Nephron (organoid): ENCODE measurements around the gene TBCD.

ENCODE experiments used
- H3K27ac Mint-ChIP-seq, 3 experiments: 2 replicates each; pipeline ENCODE4 v1.8.0; 2020; ENCODE audit warnings: mixed read lengths in 3 of 3, mild to moderate bottlenecking in 2 of 3, moderate library complexity in 1 of 3
- H3K27me3 Mint-ChIP-seq: 2 replicates; pipeline ENCODE4 v1.8.0; 2021; ENCODE audit warnings: low read depth, mild to moderate bottlenecking, moderate library complexity, mixed read lengths
- H3K36me3 Mint-ChIP-seq: 2 replicates; pipeline ENCODE4 v1.8.0; 2020; ENCODE audit warnings: low read depth, mixed read lengths
- H3K4me1 Mint-ChIP-seq: 2 replicates; pipeline ENCODE4 v1.8.0; 2020; ENCODE audit warnings: mixed read lengths
- H3K4me3 Mint-ChIP-seq, 3 experiments: 2 replicates each; pipeline ENCODE4 v1.8.0; 2020; ENCODE audit warnings: mild to moderate bottlenecking in 3 of 3, mixed read lengths in 3 of 3, moderate library complexity in 2 of 3
- H3K9me3 Mint-ChIP-seq: 2 replicates; pipeline ENCODE4 v1.8.0; 2020; ENCODE audit warnings: mixed read lengths
- TF ChIP-seq, protein P1 (sequence below), 3 experiments: fragments of 200-600 bp; sonication (generic); IDR thresholded peaks; one replicate each; pipeline ENCODE4 v1.5.0; 2021; ENCODE audit warnings: antibody characterized with exemption in 3 of 3; ENCODE audit not compliant: unreplicated experiment in 3 of 3

The TBCD gene

DNA sequence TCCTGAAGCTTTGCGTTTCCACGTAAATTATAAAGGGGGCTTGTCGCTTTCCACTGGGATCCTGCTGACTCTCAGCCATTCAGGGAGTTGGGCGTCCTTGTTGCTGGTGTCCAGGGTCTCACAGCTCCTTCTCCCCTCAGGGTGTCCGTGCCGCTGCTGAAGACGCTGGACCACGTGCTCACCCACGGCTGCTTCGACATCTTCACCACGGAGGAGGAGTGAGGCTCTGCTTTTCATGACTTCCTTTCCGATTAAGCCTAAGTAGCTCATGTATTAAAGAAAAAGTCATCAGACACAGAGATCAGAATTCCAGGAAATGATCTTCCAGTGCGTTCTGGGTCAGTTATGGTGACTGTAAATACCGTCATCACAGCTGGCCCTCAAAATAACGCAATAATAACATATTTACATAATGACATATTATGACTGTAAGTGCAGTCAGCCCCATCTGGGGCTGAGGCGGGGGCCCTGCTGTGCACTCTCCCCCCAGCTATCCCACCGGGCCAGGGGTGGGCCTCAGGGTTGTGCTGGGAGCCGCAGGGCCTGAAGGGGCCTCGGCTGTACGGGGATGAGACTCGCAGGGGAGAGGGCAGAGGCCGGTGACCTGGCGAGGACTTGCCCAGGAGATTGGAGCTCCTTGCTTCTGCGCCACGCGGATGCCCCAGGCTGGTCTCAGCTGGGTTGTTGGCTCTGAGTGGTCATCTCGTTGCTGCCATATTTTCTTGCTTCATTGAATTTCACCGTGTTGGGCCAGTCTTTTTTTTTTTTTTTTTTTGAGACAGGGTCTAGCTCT, 180.8 kb downstream of the TBCD start:
- no peaks in the 10 kb centered on the region for H3K27me3 Mint-ChIP-seq
- TF ChIP-seq, protein P1, sequence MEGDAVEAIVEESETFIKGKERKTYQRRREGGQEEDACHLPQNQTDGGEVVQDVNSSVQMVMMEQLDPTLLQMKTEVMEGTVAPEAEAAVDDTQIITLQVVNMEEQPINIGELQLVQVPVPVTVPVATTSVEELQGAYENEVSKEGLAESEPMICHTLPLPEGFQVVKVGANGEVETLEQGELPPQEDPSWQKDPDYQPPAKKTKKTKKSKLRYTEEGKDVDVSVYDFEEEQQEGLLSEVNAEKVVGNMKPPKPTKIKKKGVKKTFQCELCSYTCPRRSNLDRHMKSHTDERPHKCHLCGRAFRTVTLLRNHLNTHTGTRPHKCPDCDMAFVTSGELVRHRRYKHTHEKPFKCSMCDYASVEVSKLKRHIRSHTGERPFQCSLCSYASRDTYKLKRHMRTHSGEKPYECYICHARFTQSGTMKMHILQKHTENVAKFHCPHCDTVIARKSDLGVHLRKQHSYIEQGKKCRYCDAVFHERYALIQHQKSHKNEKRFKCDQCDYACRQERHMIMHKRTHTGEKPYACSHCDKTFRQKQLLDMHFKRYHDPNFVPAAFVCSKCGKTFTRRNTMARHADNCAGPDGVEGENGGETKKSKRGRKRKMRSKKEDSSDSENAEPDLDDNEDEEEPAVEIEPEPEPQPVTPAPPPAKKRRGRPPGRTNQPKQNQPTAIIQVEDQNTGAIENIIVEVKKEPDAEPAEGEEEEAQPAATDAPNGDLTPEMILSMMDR (IDR thresholded peaks at IDR 0.05; ENCODE audit: unreplicated experiment in 3 of 3) = no peak
- H3K4me3 Mint-ChIP-seq = no peak overlapping the region
- H3K4me1 Mint-ChIP-seq = peaks cover 26% of the 10 kb centered on the region
- no peaks in the 10 kb centered on the region for H3K9me3 Mint-ChIP-seq
- peak overlapping the region; percentile 56 to 79 (median 63) for H3K27ac Mint-ChIP-seq
- H3K36me3 Mint-ChIP-seq = peaks cover 62% of the 10 kb centered on the region

GRCh38 chr17:82933911-82934310, 182.0 kb downstream of the TBCD start:
- no peaks in the 10 kb centered on the region for H3K9me3 Mint-ChIP-seq
- peaks cover 26% of the 10 kb centered on the region for H3K4me1 Mint-ChIP-seq
- no peak overlapping the region for H3K27ac Mint-ChIP-seq
- H3K4me3 Mint-ChIP-seq = no peak overlapping the region
- TF ChIP-seq, protein P1 (IDR thresholded peaks at IDR 0.05; ENCODE audit: unreplicated experiment in 3 of 3) = peak in 1 of 3 experiments; percentile 7
- no peaks in the 10 kb centered on the region for H3K27me3 Mint-ChIP-seq
- peaks cover 63% of the 10 kb centered on the region for H3K36me3 Mint-ChIP-seq

GRCh38 chr17:82935966-82936767, 184.3 kb downstream of the TBCD start:
- Mint-ChIP-seq H3K36me3 (peaks cover 62% of the 10 kb centered on the region), H3K4me3 (no peak overlapping the region), H3K27ac (peak overlapping the region; percentile 10 to 71 (median 28)), H3K4me1 (peaks cover 26% of the 10 kb centered on the region), H3K27me3 (no peaks in the 10 kb centered on the region), H3K9me3 (no peaks in the 10 kb centered on the region)
- TF ChIP-seq, protein P1 (IDR thresholded peaks at IDR 0.05; ENCODE audit: unreplicated experiment in 3 of 3) = no peak

DNA sequence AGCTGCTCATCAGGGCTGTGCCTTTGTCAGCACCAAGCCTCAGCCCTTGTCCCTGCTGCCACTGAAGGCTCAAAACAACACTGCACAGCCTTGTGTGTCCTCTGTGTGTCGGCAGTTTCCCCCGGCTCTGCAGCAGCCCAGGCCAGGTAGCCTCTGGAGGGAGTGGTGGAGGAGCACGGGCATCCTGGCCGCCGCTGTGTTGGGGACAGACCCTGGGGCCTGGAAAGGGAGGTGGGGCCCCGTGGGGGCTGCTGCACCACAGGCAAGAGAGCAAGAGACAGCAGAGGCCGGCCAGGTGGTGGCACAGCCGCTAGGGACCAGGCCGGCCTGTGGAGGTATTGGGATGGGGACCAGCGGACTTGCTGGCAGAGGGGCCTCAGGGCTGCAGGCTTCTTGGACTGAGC, 184.9 kb downstream of the TBCD start:
- H3K4me1 Mint-ChIP-seq = peaks cover 20% of the 10 kb centered on the region
- H3K4me3 Mint-ChIP-seq = no peak overlapping the region
- H3K36me3 Mint-ChIP-seq = peaks cover 58% of the 10 kb centered on the region
- no peaks in the 10 kb centered on the region for H3K27me3 Mint-ChIP-seq
- TF ChIP-seq, protein P1 (IDR thresholded peaks at IDR 0.05; ENCODE audit: unreplicated experiment in 3 of 3) = no peak
- no peaks in the 10 kb centered on the region for H3K9me3 Mint-ChIP-seq
- H3K27ac Mint-ChIP-seq = peak overlapping the region in 1 of 3 experiments; percentile 94

DNA sequence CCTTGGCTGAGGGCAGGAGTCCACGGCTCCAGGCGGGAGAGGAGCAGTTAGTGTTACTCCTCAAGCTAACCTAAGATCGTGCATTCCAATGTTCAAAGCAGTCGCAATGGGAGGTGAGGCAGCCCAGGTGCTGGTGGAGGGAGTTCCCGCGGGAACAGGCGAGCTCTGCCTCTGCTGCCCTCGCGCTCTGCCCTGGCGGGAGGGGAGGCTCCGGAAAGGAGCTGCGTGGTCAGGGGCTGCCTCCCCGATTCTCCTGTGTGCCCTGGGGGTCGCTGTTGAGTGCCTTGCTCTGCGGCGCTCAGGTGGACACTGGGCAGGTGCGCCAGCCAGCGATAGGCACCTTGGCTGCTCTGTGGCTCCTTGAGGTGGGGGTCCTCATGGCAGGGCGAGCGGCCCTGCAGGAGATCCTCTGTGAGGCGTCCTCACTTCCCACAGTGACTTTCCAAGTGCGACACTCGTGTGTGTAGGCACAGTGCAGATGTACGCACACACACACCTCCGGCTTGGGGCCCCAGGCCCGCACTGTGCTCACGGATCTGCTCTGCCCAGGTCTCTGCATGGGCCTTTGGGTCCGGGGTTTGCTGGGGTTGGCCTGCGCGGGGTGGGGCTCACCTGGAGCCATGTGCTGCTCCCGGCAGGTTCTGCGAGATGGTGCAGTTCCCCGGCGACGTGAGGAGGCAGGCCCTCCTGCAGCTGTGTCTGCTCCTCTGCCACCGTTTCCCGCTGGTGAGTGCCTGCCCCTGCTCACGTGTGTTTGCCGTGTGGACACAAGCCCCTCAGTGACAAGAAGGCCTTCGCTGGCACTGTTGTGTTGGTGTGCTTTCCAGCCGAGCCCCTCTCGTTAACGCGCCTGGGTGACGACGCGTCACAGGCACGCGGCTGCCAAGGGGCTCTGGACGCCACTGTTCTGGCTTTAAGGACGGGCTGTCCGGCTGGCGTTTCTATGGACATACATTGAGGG, 185.8 kb downstream of the TBCD start:
- Mint-ChIP-seq H3K27me3 (no peaks in the 10 kb centered on the region), H3K27ac (peak overlapping the region; percentile 32 to 94 (median 76)), H3K36me3 (peaks cover 58% of the 10 kb centered on the region), H3K4me1 (peaks cover 11% of the 10 kb centered on the region), H3K9me3 (peaks cover 3% of the 10 kb centered on the region), H3K4me3 (no peak overlapping the region)
- TF ChIP-seq, protein P1 (IDR thresholded peaks at IDR 0.05; ENCODE audit: unreplicated experiment in 3 of 3) = no peak
